AG10803 (cell line): ENCODE measurements around the gene ZNF772.

Experiments used
- DNase-seq: peaks from one replicate; pipeline ENCODE4 v3.0.0; 2010; ENCODE audit warnings: low read depth
- H3K4me3 ChIP-seq: 2 replicates; pipeline ENCODE4 v1.5.1; 2011; ENCODE audit warnings: mild to moderate bottlenecking, low read length, control low read depth
- TF ChIP-seq, protein P1 (sequence below): conservative IDR thresholded peaks from 2 replicates; pipeline ENCODE4 v1.5.1; 2011; ENCODE audit warnings: mild to moderate bottlenecking, low read length, control low read depth, inconsistent platforms

Gene ZNF772

DNA sequence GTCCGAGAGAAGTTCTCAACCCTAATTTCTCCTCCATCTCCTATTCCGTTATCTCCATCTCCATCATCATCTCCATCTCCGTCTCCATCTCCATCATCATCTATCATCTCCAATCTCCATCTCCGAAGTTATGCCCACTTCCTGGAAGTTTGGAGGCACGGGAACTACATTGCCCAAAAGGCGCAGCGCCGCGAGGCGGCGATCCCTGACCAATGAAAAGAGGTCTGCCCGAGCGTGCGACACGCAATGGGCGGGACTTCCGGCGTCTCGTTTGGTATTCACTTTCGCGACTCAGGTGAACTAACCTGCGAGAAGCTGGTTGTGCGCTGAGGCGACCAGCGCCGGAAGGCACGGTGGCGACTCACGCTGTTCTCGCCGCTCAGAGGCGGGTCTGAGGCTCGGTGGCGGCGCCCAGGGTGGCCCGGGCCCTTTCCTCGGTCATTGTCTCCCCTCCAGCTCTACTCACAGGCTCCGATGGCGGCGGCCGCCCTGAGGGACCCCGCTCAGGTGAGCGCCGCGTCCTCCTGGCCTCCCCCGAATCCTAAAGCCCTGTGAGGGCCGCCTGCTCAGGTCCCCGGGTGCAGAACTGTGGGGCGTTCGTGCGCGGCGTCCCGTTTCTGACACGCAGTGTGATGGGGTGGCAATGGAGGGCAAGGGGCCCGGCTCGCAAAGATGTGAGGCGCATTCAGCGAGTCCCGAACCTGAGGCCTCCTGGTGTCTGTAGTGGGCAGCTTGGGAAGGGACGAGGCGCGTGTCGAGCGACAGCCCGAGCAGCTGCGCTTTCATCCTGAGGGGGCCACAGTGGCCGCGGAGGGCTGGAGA is 10.3 kb upstream of the ZNF772 start, which contains the start of gene ZNF419:
Gene ZNF419 (plus strand): TSS at position 274 of the 822 bp plus-strand sequence. CDS start 201 bp downstream, at position 475.
- peak within 1 kb of the TSS; percentile 92 for H3K4me3 ChIP-seq
- TF ChIP-seq, protein P1, sequence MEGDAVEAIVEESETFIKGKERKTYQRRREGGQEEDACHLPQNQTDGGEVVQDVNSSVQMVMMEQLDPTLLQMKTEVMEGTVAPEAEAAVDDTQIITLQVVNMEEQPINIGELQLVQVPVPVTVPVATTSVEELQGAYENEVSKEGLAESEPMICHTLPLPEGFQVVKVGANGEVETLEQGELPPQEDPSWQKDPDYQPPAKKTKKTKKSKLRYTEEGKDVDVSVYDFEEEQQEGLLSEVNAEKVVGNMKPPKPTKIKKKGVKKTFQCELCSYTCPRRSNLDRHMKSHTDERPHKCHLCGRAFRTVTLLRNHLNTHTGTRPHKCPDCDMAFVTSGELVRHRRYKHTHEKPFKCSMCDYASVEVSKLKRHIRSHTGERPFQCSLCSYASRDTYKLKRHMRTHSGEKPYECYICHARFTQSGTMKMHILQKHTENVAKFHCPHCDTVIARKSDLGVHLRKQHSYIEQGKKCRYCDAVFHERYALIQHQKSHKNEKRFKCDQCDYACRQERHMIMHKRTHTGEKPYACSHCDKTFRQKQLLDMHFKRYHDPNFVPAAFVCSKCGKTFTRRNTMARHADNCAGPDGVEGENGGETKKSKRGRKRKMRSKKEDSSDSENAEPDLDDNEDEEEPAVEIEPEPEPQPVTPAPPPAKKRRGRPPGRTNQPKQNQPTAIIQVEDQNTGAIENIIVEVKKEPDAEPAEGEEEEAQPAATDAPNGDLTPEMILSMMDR, result peak; percentile 14; the same call in 1 of the 2 replicates
- DNase-seq, result peak; percentile 81

DNA sequence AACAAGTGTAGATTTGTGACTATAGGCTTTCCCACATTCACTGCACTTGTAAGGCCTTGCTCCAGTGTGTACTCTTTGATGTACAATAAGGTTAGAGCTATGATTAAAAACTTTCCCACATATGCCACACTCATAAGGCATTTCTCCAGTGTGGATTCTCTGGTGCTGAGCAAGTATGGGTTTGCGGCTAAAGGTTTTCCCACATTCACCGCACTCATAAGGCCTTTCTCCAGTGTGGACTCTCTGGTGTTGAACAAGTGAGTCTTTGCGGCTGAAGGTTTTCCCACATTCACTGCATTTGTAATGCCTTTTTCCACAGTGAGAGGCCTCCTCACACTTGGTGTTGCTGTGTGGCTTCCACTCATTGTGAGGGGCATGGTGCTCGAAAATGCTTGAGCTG is 3.7 kb downstream of the ZNF772 start:
- no peak overlapping the region for H3K4me3 ChIP-seq
- TF ChIP-seq, protein P1, result no peak
- no peak for DNase-seq

DNA sequence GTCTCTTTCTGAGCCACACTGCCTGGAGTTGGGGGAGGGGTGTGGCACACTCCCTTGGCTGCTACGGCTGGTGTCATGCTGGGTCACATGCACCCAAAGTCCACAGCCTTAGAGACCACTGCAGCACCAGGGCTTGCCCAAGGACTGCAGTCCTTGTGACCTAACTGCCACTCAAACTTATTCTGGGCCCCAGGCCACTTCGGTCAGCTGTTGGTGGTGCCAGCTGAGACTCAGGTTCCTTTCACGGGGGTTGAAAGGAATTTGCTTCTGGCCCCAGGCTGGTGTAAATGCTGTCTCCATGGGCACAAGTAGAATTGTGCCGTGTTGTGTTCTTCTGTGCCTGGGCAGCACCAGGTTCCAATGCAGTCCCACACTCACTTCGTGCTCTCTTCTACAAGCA is 10.9 kb downstream of the ZNF772 start:
- TF ChIP-seq, protein P1, result no peak

DNA sequence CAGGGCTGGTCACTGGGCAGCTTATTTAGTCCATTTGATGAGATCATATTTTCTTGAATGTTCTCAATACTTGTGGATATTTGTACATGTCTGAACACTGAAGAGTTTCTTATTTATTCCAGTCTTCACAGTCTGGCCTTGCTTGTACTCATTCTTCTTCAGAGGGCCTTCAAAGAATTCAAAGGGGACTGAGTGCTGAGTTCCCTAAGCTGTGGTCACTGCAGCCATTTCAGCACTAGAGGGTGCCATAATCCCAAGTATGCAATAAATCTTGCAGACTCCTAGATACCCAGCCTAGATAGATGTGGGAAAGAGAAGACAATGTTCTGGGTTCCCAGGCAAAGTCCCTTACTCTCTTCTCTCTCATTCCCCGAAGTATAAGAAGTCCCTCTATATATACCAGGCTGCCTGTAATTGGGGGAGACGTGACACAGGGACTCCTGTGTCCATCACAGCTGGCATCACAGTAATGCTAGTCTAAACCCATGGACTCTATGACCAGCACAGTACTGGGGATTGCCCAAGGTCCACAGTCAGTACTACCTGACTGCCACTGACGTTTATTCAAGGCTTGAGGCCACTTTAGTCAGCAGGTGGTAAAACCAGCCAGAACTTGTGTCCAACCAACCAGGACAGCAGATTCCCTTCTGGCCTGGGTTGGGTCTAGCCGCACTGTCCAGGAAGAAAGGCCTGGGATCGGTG is 11.5 kb downstream of the ZNF772 start:
- DNase-seq, result peak; percentile 23
- TF ChIP-seq, protein P1, result peak; percentile 45
- no peak overlapping the region for H3K4me3 ChIP-seq

More for the DNA sequence above, 10.9 kb downstream of the ZNF772 start:
- DNase-seq, result no peak
- no peak overlapping the region for H3K4me3 ChIP-seq

DNA sequence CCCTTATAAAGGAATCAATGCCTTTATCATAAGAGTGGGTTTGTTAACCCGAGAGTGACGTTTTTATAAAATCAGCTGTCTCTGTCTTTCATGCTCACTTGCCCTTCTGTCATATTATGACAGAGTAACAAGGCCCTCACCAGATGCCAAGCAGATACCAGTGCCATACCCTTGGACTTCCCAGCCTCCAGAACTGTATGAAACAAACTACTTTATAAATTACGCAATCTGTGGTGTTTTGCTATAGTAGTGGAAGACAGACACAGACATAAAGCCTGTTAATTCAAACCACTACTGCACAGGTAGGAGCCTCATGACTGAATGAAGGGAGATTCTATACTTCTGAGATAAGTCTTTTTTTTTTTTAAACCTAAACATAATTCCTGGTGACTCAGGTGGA is 25.1 kb downstream of the ZNF772 start:
- H3K4me3 ChIP-seq, result no peak overlapping the region
- DNase-seq, result no peak
- TF ChIP-seq, protein P1, result no peak

DNA sequence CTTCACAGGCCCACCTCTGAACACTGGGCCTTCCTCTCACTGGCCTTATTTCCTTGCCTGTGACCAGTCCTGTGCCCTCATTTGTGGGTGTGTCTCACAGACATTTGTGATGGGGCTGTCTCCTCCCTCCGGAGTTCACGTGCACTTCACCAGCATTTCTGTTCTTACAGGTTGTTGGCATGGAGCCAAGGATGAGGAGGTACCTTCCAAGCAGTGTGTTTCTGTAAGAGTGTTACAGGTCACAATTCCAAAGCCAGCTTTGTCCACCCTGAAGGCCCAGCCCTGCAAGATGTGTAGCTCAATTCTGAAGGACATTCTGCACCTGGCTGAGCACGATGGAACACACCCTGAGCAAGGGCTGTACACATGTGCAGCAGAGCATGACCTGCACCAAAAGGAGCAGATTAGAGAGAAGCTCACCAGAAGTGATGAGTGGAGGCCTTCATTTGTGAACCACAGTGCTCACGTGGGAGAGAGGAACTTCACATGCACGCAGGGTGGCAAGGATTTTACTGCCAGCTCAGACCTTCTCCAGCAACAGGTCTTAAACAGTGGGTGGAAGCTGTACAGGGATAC is 34.2 kb downstream of the ZNF772 start:
- DNase-seq, result no peak
- no peak overlapping the region for H3K4me3 ChIP-seq
- TF ChIP-seq, protein P1, result no peak
